ENCODE results near the gene IQCK.

DNA sequence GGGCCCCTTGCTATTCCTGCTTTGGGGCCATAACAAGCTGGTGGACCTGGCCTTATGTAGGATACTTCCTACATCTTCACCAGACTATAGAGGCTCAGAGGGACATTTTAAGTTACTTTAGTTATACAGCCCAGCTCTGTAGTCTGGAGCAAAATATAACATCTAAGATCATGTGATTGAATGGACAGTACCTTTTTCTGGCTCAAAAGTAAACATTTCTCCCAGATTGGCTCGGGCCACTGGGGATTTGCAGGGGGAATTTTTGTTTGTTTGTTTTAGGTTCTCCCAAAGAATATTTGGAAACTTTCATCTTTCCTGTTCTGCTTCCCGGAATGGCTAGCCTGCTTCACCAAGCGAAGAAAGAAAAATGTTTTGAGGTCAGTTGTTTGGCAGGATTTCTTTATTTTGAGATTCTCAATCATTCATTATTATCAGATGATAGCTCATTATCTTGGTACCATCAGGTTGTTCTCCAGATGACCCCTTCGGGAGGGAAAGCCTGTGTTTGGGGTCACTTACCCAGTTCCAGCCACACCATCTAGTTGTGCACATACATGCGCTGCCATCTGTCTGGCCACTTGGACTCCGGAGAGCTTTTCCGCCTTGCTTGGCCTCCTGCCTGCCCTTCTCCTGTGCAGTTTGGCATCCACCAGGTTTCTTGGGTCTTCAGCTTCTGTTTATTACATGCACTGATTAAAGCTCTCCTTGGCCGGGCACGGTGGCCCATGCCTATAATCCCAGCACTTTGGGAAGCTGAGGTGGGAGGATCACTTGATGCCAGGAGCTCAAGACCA, 17.2 kb downstream of the IQCK start:
- TF ChIP-seq, protein P1, sequence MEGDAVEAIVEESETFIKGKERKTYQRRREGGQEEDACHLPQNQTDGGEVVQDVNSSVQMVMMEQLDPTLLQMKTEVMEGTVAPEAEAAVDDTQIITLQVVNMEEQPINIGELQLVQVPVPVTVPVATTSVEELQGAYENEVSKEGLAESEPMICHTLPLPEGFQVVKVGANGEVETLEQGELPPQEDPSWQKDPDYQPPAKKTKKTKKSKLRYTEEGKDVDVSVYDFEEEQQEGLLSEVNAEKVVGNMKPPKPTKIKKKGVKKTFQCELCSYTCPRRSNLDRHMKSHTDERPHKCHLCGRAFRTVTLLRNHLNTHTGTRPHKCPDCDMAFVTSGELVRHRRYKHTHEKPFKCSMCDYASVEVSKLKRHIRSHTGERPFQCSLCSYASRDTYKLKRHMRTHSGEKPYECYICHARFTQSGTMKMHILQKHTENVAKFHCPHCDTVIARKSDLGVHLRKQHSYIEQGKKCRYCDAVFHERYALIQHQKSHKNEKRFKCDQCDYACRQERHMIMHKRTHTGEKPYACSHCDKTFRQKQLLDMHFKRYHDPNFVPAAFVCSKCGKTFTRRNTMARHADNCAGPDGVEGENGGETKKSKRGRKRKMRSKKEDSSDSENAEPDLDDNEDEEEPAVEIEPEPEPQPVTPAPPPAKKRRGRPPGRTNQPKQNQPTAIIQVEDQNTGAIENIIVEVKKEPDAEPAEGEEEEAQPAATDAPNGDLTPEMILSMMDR (IDR thresholded peaks at IDR 0.05; ENCODE audit: low read depth, low read length, poor library complexity, severe bottlenecking), result no peak
- TF ChIP-seq EZH2phosphoT487 (IDR thresholded peaks at IDR 0.05; ENCODE audit: borderline replicate concordance, low read length), result no peak

Measured in DOHH2 (cell line).